Vagina (tissue), 2 donors: ENCODE data around the gene ADAMTSL5. TPM values are rescaled to one million over a fixed set of nuclear protein-coding genes. Genes with fewer than 3 reads are reported as not detected.

Source experiments
- DNase-seq, 2 donors: peaks; one replicate each; pipeline ENCODE4 v3.0.0-alpha.2; 2017; ENCODE audit errors: extremely low spot score in 2 of 2
- H3K27ac ChIP-seq: fragments of 200-600 bp; sonication (generic); one replicate; pipeline ENCODE4 v1.5.1; 2019
- H3K27me3 ChIP-seq: fragments of 200-600 bp; sonication (generic); one replicate; pipeline ENCODE4 v1.5.1; 2019
- H3K36me3 ChIP-seq, 2 donors: fragments of 200-600 bp; sonication (generic); one replicate each; pipeline ENCODE4 v1.5.1; 2017 to 2019
- H3K4me1 ChIP-seq: fragments of 200-600 bp; sonication (generic); one replicate; pipeline ENCODE4 v1.5.1; 2019
- H3K4me3 ChIP-seq, 2 donors: fragments of 200-600 bp; sonication (generic); 1 replicate in 1 of 2; 2 replicates in 1 of 2; pipeline ENCODE4 v1.5.1; 2016 to 2019
- H3K9me3 ChIP-seq: fragments of 200-600 bp; sonication (generic); one replicate; pipeline ENCODE4 v1.5.1; 2019
- CTCF ChIP-seq, 3 experiments: fragments of 450-650 bp in 2 of 3; fragments of 200-600 bp in 1 of 3; sonication (generic) in 1 of 3; IDR thresholded peaks; one replicate each; pipeline ENCODE4 v1.5.1; 2017 to 2019; ENCODE audit warnings: antibody characterized with exemption in 3 of 3, mild to moderate bottlenecking in 2 of 3, moderate library complexity in 2 of 3
- POLR2A ChIP-seq, 2 donors: fragments of 450-650 bp; IDR thresholded peaks; one replicate each; pipeline ENCODE4 v1.6.1; 2017; ENCODE audit warnings: antibody characterized with exemption in 2 of 2, mild to moderate bottlenecking in 2 of 2, moderate library complexity in 2 of 2
- POLR2AphosphoS5 ChIP-seq, 2 donors: sonication (generic); formaldehyde crosslinking; IDR thresholded peaks; one replicate each; pipeline ENCODE4 v1.9.0; 2017; ENCODE audit warnings: antibody characterized with exemption in 2 of 2, mild to moderate bottlenecking in 2 of 2, low read depth in 1 of 2; ENCODE audit not compliant: insufficient read depth in 1 of 2
- intact Hi-C: fragments of 100-400 bp; cut with DNase I; formaldehyde crosslinking; loops from one replicate; pipeline ENCODE4 v1.15.1; 2023
- total RNA-seq: library from RNA; depleted of rRNA; stranded (reverse); fragments of >200 nt; gene quantifications from one replicate; pipeline ENCODE4 v1.2.3, GENCODE V29; 2016

The ADAMTSL5 gene
- total RNA-seq, 1 donor from 2014 or later, result 22.6 TPM

- no peak for DNase-seq
- Histone ChIP-seq H3K9me3 (no peaks in the 10 kb centered on the region), H3K4me1 (peaks cover 9% of the 10 kb centered on the region), H3K4me3 (no peak overlapping the region), H3K27ac (no peak overlapping the region), H3K36me3 (no peaks in the 10 kb centered on the region), H3K27me3 (no peaks in the 10 kb centered on the region)
- TF ChIP-seq POLR2A (IDR thresholded peaks at IDR 0.05), result no peak
- no peak for TF ChIP-seq CTCF (IDR thresholded peaks at IDR 0.05)
- no peak for TF ChIP-seq POLR2AphosphoS5 (IDR thresholded peaks at IDR 0.05; ENCODE audit: insufficient read depth in 1 of 2, low read depth in 1 of 2)
- intact Hi-C loops, result no loop called here
Measured at GRCh38 chr19:1495799-1496713, 16.8 kb downstream of the ADAMTSL5 start.

GRCh38 chr19:1495051-1495798, 17.6 kb downstream of the ADAMTSL5 start:
- no peaks in the 10 kb centered on the region for H3K27me3 ChIP-seq

GRCh38 chr19:1494115-1494815, 18.6 kb downstream of the ADAMTSL5 start:
- Histone ChIP-seq H3K36me3 (no peaks in the 10 kb centered on the region), H3K27ac (no peak overlapping the region), H3K9me3 (no peaks in the 10 kb centered on the region), H3K27me3 (no peaks in the 10 kb centered on the region), H3K4me3 (no peak overlapping the region), H3K4me1 (peaks cover 16% of the 10 kb centered on the region)
- TF ChIP-seq POLR2AphosphoS5 (IDR thresholded peaks at IDR 0.05; ENCODE audit: insufficient read depth in 1 of 2, low read depth in 1 of 2), result no peak
- no peak for TF ChIP-seq CTCF (IDR thresholded peaks at IDR 0.05)
- TF ChIP-seq POLR2A (IDR thresholded peaks at IDR 0.05), result no peak
- intact Hi-C loops, result no loop called here
- no peak for DNase-seq

More at GRCh38 chr19:1495051-1495798, 17.6 kb downstream of the ADAMTSL5 start:
- intact Hi-C loops, result no loop called here
- Histone ChIP-seq H3K9me3 (no peaks in the 10 kb centered on the region), H3K27ac (no peak overlapping the region), H3K4me3 (no peak overlapping the region), H3K4me1 (peaks cover 7% of the 10 kb centered on the region), H3K36me3 (no peaks in the 10 kb centered on the region)
- no peak for TF ChIP-seq POLR2A (IDR thresholded peaks at IDR 0.05)
- no peak for TF ChIP-seq CTCF (IDR thresholded peaks at IDR 0.05)
- TF ChIP-seq POLR2AphosphoS5 (IDR thresholded peaks at IDR 0.05; ENCODE audit: insufficient read depth in 1 of 2, low read depth in 1 of 2), result no peak
- DNase-seq, result no peak

DNA sequence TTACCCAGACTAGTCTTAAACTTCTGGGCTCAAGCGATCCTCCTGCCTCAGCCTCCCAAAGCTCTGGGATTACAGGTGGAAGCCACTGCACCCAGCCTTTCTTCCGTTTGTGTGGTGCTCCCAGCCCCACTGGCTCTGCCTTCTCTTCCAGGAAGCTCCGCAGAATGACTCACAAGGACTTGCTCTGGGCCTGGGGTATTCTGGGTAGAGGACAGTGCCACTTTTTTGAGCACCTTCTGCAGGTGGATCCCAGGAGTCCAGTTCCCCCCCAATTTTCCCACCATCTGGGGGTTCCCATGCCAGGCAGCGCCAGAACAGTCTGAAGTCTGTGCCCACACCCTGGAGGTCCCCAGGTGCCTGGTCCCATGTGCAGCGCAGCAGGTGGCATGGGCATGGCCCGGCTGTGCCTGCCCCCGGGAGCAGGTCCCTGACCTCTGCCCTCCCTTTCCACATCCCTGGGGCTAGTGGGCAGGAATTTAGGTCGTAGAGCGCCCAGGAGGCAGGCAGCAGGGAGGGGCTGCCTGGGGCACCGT, 20.3 kb downstream of the ADAMTSL5 start:
- no peak overlapping the region for H3K27ac ChIP-seq
- peaks cover 16% of the 10 kb centered on the region for H3K4me1 ChIP-seq
- DNase-seq, result no peak
- H3K9me3 ChIP-seq, result no peaks in the 10 kb centered on the region
- TF ChIP-seq POLR2A (IDR thresholded peaks at IDR 0.05) (no peak), CTCF (IDR thresholded peaks at IDR 0.05) (no peak), POLR2AphosphoS5 (IDR thresholded peaks at IDR 0.05; ENCODE audit: insufficient read depth in 1 of 2, low read depth in 1 of 2) (no peak)
- no peaks in the 10 kb centered on the region for H3K27me3 ChIP-seq
- no peaks in the 10 kb centered on the region for H3K36me3 ChIP-seq
- intact Hi-C loops, result no loop called here
- no peak overlapping the region for H3K4me3 ChIP-seq
